GM19395 (cell line): ENCODE measurements around the gene HHLA2.

Experiments
- ATAC-seq: cut with Tn5 transposase; IDR thresholded peaks from one replicate; pipeline ENCODE4 v1.9.1; 2021; ENCODE audit warnings: mild to moderate bottlenecking, moderate library complexity; ENCODE audit not compliant: unreplicated experiment

The HHLA2 gene

GRCh38 chr3:108297647-108298046 lies 1.3 kb downstream of the HHLA2 start:
- no peak for ATAC-seq

- no peak for ATAC-seq
Observed at GRCh38 chr3:108298056-108298455, 1.7 kb downstream of the HHLA2 start.

- ATAC-seq, result no peak
Observed at GRCh38 chr3:108300103-108300849, 3.9 kb downstream of the HHLA2 start.

GRCh38 chr3:108301695-108302404 lies 5.5 kb downstream of the HHLA2 start:
- ATAC-seq, result peak; percentile 86

GRCh38 chr3:108302570-108302969 lies 6.2 kb downstream of the HHLA2 start:
- no peak for ATAC-seq

- no peak for ATAC-seq
Observed at GRCh38 chr3:108305484-108306172, 9.3 kb downstream of the HHLA2 start.

GRCh38 chr3:108311797-108312196 lies 15.4 kb downstream of the HHLA2 start:
- no peak for ATAC-seq

GRCh38 chr3:108312656-108313055 lies 16.3 kb downstream of the HHLA2 start:
- no peak for ATAC-seq

GRCh38 chr3:108315767-108316301 lies 19.5 kb downstream of the HHLA2 start:
- no peak for ATAC-seq

- ATAC-seq, result no peak
Observed at GRCh38 chr3:108319428-108320082, 23.2 kb downstream of the HHLA2 start.

GRCh38 chr3:108320746-108321350 lies 24.5 kb downstream of the HHLA2 start:
- ATAC-seq, result no peak

- no peak for ATAC-seq
Observed at GRCh38 chr3:108322352-108322751, 26.0 kb downstream of the HHLA2 start.

GRCh38 chr3:108324177-108324576 lies 27.8 kb downstream of the HHLA2 start:
- no peak for ATAC-seq

GRCh38 chr3:108327168-108327567 lies 30.8 kb downstream of the HHLA2 start:
- no peak for ATAC-seq

- no peak for ATAC-seq
Observed at GRCh38 chr3:108328821-108329486, 32.6 kb downstream of the HHLA2 start.

GRCh38 chr3:108329508-108329907 lies 33.2 kb downstream of the HHLA2 start:
- no peak for ATAC-seq

- no peak for ATAC-seq
Observed at GRCh38 chr3:108329947-108330346, 33.6 kb downstream of the HHLA2 start.

GRCh38 chr3:108331792-108332191 lies 35.4 kb downstream of the HHLA2 start:
- no peak for ATAC-seq

GRCh38 chr3:108333961-108334360 lies 37.6 kb downstream of the HHLA2 start:
- ATAC-seq, result no peak

- ATAC-seq, result no peak
Observed at GRCh38 chr3:108334701-108335100, 38.4 kb downstream of the HHLA2 start.
